K562 (cell line): Measurements from ENCODE around the gene ATG4C. TPM values are rescaled to one million over a fixed set of nuclear protein-coding genes. Genes with fewer than 3 reads are reported as not detected.

Source experiments
- CBX5 ChIP-seq: IDR thresholded peaks from 2 replicates; pipeline ENCODE4 v1.6.1; 2014; ENCODE audit warnings: low read depth, borderline replicate concordance
- CTCF ChIP-seq, 3 experiments: IDR thresholded peaks in 2 of 3; conservative IDR thresholded peaks in 1 of 3; 2 replicates each; pipeline ENCODE4 v1.5.1; 2011 to 2012; ENCODE audit warnings: low read length in 3 of 3, mild to moderate bottlenecking in 3 of 3, control low read depth in 2 of 3, improper control_type of control experiment in 1 of 3, inconsistent platforms in 1 of 3, low read depth in 1 of 3, mixed read lengths in 1 of 3, moderate library complexity in 1 of 3; ENCODE audit not compliant: insufficient read depth in 2 of 3
- HIVEP1 ChIP-seq: fragments of 250-450 bp; sonication (Bioruptor Pico); IDR thresholded peaks from 2 replicates; pipeline ENCODE4 v1.4.0; 2020; ENCODE audit warnings: mild to moderate bottlenecking
- IRF1 ChIP-seq: sonication (generic); formaldehyde crosslinking; IDR thresholded peaks from 2 replicates; pipeline ENCODE4 v1.8.0; 2022; ENCODE audit warnings: missing genetic modification reagents, mild to moderate bottlenecking, borderline replicate concordance
- JUNB ChIP-seq: fragments of 450-650 bp; formaldehyde crosslinking; conservative IDR thresholded peaks from 2 replicates; pipeline ENCODE4 v1.4.0; 2020; ENCODE audit warnings: mild to moderate bottlenecking
- KDM4B ChIP-seq, 2 experiments: fragments of 450-650 bp in 1 of 2; sonication (generic) in 1 of 2; IDR thresholded peaks; 2 replicates each; pipeline ENCODE4 v1.6.1; 2016 to 2017; ENCODE audit warnings: borderline replicate concordance in 2 of 2, antibody characterized with exemption in 1 of 2, low read depth in 1 of 2, mild to moderate bottlenecking in 1 of 2
- NBN ChIP-seq: fragments of 450-650 bp; IDR thresholded peaks from 2 replicates; pipeline ENCODE4 v1.6.1; 2016; ENCODE audit warnings: low read depth, mild to moderate bottlenecking
- PRDM10 ChIP-seq: fragments of 450-650 bp; IDR thresholded peaks from 2 replicates; pipeline ENCODE4 v1.6.1; 2018; ENCODE audit not compliant: partially characterized antibody
- TOE1 ChIP-seq, 2 experiments: fragments of 450-650 bp in 1 of 2; sonication (generic) in 1 of 2; formaldehyde crosslinking in 1 of 2; IDR thresholded peaks; 2 replicates each; pipeline versions ENCODE4 v1.7.1 to v1.8.0; 2016 to 2022; ENCODE audit warnings: borderline replicate concordance in 2 of 2, mild to moderate bottlenecking in 2 of 2, antibody characterized with exemption in 1 of 2, inconsistent platforms in 1 of 2, low read depth in 1 of 2, missing genetic modification reagents in 1 of 2, moderate library complexity in 1 of 2
- ZBTB8A ChIP-seq: fragments of 450-650 bp; IDR thresholded peaks from 2 replicates; pipeline ENCODE4 v1.6.1; 2018; ENCODE audit warnings: mild to moderate bottlenecking, moderate library complexity; ENCODE audit not compliant: partially characterized antibody
- ZNF583 ChIP-seq: fragments of 250-450 bp; sonication (Bioruptor Pico); IDR thresholded peaks from 2 replicates; pipeline ENCODE4 v1.4.0; 2020
- ZNF589 ChIP-seq: fragments of 200-800 bp; sonication (Bioruptor generic); IDR thresholded peaks from 2 replicates; pipeline ENCODE4 v1.6.1; 2016; ENCODE audit warnings: low read depth, missing genetic modification characterization, missing compliant biosample characterization
- polyA plus RNA-seq, 8 experiments: library from polyadenylated mRNA; depleted of rRNA in 4 of 8; stranded (reverse) in 5 of 8; unstranded in 3 of 8; fragments of >200 nt; fragmentation: Nextera tagmentation in 2 of 8; fragmentation: Illumina TruSeq in 1 of 8; extraction: Ambion mirVana in 2 of 8; extraction: Trizol in 1 of 8; gene quantifications; 2 replicates each; pipeline versions ENCODE4 v1.2.1 to v1.2.3, GENCODE V29; 2011 to 2014; ENCODE audit warnings: inconsistent platforms in 1 of 8, missing spikeins in 1 of 8
- total RNA-seq, 7 experiments: library from RNA; depleted of rRNA in 6 of 7; stranded (reverse); fragments of >200 nt in 6 of 7; fragmentation: Illumina TruSeq in 2 of 7; extraction: Trizol in 2 of 7; gene quantifications; 2 replicates each; pipeline versions ENCODE4 v1.2.1 to v1.2.3, GENCODE V29; 2011 to 2021; ENCODE audit warnings: low replicate concordance in 1 of 7

Gene ATG4C
- total and polyA plus RNA-seq, 9 of the 15 experiments (the other 6 are each of a cell fraction or from before 2014, with no cell fraction given) = 7.6 to 35.8 (median 16.1) TPM

DNA sequence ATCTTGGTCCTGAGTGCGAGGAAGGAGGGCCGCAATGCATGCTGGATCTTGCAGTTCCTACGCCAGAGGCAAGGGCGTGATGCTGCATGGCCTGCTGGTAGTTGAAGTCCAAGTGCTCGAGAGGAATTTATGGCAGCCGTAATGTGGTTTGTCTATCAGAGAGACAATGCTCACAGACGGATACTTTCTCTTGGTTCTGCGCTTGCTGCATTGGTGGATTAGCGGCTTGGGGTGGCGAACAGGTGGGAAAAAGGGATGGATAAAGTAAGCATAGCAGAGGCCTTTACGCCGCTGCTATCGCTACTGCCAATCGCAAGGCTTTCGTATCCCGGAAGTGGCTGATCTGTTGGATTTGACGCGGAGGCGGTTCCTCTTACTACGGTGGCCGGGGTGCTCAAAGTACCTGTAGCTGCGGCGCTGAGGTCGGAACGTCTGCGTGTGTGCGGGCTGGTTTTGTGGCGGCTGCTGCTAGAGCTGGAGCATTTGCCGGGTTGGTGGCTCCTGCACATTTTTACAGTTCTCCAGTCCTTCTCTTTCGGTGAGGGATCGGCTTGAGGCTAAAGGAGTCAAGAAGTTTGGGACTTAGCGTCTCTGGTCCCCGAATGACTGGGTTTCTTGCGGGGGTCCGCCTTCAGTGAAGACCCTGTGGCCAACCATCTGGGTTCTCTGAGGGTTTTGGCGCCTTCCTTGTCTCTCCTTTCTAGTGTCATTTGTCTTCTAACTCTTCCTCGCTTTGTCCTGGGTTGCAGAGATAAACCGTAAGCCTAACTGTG is at the start of gene ATG4C (continued):
- TF ChIP-seq CTCF (IDR thresholded peaks at IDR 0.05 in 2 of 3, conservative IDR thresholded peaks at IDR 0.05 in 1 of 3; ENCODE audit: insufficient read depth in 2 of 3, low read depth in 1 of 3, low read length in 3 of 3) (no peak), KDM4B (IDR thresholded peaks at IDR 0.05; ENCODE audit: borderline replicate concordance in 2 of 2, low read depth in 1 of 2) (no peak), JUNB (no peak), NBN (0 out of 2 replicates have a peak, but pooled peaks have one; percentile 32), IRF1 (CRISPR knock-in tag) (no peak), TOE1 (IDR thresholded peaks at IDR 0.05; ENCODE audit: borderline replicate concordance) (peak; percentile 82), TOE1 (CRISPR knock-in tag; IDR thresholded peaks at IDR 0.05; ENCODE audit: borderline replicate concordance, low read depth) (no peak), ZNF583 (no peak), ZNF589 (CRISPR knock-in tag) (0 out of 2 replicates have a peak, but pooled peaks have one; percentile 5), PRDM10 (peak; percentile 26), HIVEP1 (CRISPR knock-in tag) (no peak), CBX5 (0 out of 2 replicates have a peak, but pooled peaks have one; percentile 33), ZBTB8A (peak; percentile 68)
